Left ventricle myocardium inferior (tissue), 1 donor: Measurements from ENCODE around the gene ZNF74. TPM values are rescaled to one million over a fixed set of nuclear protein-coding genes. Genes with fewer than 3 reads are reported as not detected.
"Not testable (repeated sequence)": the region's sequence is repeated elsewhere in the genome, so short reads cannot be mapped to it uniquely, and the experiment has no call there.

Source experiments
- DNase-seq: peaks from one replicate; pipeline ENCODE4 v3.0.0-alpha.2; 2020
- H3K27ac ChIP-seq: fragments of 200-600 bp; replicated peaks from 2 replicates; pipeline ENCODE4 v1.8.0; 2021
- H3K27me3 ChIP-seq: fragments of 200-600 bp; 2 replicates; pipeline ENCODE4 v1.8.0; 2021; ENCODE audit warnings: low read depth
- H3K36me3 ChIP-seq: fragments of 200-600 bp; 2 replicates; pipeline ENCODE4 v1.8.0; 2021
- H3K4me1 ChIP-seq: fragments of 200-600 bp; 2 replicates; pipeline ENCODE4 v1.8.0; 2021
- H3K4me3 ChIP-seq: fragments of 200-600 bp; 2 replicates; pipeline ENCODE4 v1.8.0; 2021; ENCODE audit warnings: mild to moderate bottlenecking, moderate library complexity
- H3K9me3 ChIP-seq: fragments of 200-600 bp; replicated peaks from 2 replicates; pipeline ENCODE4 v1.8.0; 2021
- CTCF ChIP-seq: fragments of 200-600 bp; IDR thresholded peaks from 2 replicates; pipeline ENCODE4 v1.8.0; 2021; ENCODE audit warnings: antibody characterized with exemption, mild to moderate bottlenecking, borderline replicate concordance
- intact Hi-C: fragments of 100-400 bp; cut with micrococcal nuclease; formaldehyde crosslinking; loops from one replicate; pipeline ENCODE4 v1.11.0; 2022
- total RNA-seq: library from RNA; stranded (reverse); fragmentation: NEBNext Ultra II Directional; extraction: Animal tissue kit (Norgen Biotek cat#: 25700); gene quantifications from one replicate; pipeline ENCODE4 v1.2.1, GENCODE V29; 2021
- donor health status: DM: no; HTN: yes; CAD: no; lungs with severe emphysema.

ZNF74 gene
- total RNA-seq, 1 donor from 2014 or later = 5.0 TPM

DNA sequence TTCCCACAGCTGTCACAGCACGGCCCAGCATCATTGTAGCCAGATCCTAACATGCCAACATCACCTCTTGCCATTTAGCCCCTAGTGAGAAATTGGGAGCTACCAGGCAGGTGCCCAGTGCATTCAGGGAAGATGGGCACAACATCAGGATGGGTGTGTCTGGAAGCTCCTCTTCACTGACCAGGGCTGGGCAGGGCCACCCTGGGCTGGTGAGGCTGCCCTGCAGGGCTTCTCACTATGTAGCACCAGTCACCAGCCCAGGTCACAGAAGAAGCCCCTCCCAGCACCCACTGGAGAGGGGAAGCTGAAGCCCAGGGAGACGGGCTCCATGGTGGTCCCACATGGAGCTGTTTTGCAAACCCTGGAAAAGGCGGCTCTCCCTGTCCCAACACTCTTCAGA lies 13.9 kb downstream of the ZNF74 start:
- no peaks in the 10 kb centered on the region for H3K9me3 ChIP-seq
- intact Hi-C loops = no loop called here
- no peak for TF ChIP-seq CTCF

GRCh38 chr22:20408891-20409290 lies 14.9 kb downstream of the ZNF74 start:
- H3K27me3 ChIP-seq = no peaks in the 10 kb centered on the region
- TF ChIP-seq CTCF = no peak
- H3K9me3 ChIP-seq = no peaks in the 10 kb centered on the region
- H3K36me3 ChIP-seq = peaks cover 31% of the 10 kb centered on the region
- intact Hi-C loops = no loop called here
- DNase-seq = no peak
- no peak overlapping the region for H3K4me3 ChIP-seq
- no peak overlapping the region for H3K27ac ChIP-seq
- no peaks in the 10 kb centered on the region for H3K4me1 ChIP-seq

More for the DNA sequence above, 13.9 kb downstream of the ZNF74 start:
- Histone ChIP-seq H3K27ac (no peak overlapping the region), H3K36me3 (peaks cover 31% of the 10 kb centered on the region), H3K27me3 (no peaks in the 10 kb centered on the region), H3K4me1 (no peaks in the 10 kb centered on the region), H3K4me3 (no peak overlapping the region)
- DNase-seq = no peak

DNA sequence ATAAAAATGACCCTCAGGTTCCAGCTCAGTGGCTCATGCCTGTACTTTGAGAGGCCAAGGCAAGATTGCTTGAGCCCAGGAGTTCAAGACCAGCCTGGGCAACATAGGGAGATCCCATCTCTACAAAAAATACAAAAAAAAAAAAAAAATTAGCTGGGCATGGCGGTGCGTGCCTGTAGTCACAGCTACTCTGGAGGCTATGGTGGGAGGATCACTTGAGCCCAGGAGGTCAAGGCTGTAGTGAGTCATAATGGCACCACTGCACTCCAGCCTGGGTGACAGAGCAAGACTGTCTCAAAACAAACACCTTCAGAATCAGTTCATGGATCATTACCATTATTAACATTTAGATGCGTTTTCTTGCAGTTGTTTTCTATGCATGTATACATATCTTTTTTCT lies 15.4 kb downstream of the ZNF74 start:
- H3K9me3 ChIP-seq, DNase-seq, H3K4me3 ChIP-seq, H3K4me1 ChIP-seq, H3K27ac ChIP-seq, H3K27me3 ChIP-seq, intact Hi-C loops: not testable (repeated sequence)
- H3K36me3 ChIP-seq = peaks cover 31% of the 10 kb centered on the region

DNA sequence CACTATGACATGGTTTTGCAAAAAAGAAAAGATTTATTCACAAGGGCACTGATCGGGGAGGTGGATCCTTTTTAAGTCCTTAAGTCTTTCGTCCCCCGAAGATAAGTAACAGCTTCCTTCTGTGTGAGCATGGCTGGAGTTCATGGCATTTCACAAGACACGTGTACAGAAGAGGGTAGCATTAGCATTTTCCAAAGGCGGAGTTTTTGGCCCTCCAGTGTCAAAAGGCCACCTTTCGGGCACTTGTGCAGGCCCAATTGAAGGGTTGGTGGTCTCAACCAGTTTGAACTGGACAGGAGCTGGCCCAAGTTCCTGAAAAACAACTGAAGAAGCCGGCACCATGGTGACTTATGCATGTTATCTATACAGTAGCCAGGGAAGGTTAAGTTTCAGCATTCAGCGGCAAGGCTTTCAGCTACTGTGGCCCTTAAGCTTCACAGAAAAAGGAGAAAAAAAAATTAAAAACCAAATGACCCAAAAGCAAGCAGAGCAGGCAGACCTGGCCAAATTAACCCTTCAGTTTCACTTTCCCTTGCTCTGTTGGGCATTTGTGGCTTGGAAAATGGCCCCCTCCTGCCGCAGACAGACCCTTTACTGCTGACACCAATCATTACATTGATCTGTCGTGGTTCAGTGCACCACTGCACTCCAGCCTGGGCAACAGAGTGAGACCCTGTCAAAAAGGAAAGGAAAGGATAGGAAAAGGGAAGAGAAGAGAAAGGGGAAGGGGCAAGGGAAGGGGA lies 18.7 kb downstream of the ZNF74 start:
- peaks cover 3% of the 10 kb centered on the region for H3K36me3 ChIP-seq
- no peak for TF ChIP-seq CTCF
- H3K4me3 ChIP-seq = no peak overlapping the region
- no peaks in the 10 kb centered on the region for H3K4me1 ChIP-seq
- no peak overlapping the region for H3K27ac ChIP-seq
- no peaks in the 10 kb centered on the region for H3K27me3 ChIP-seq
- no peak for DNase-seq
- intact Hi-C loops = no loop called here
- no peaks in the 10 kb centered on the region for H3K9me3 ChIP-seq

DNA sequence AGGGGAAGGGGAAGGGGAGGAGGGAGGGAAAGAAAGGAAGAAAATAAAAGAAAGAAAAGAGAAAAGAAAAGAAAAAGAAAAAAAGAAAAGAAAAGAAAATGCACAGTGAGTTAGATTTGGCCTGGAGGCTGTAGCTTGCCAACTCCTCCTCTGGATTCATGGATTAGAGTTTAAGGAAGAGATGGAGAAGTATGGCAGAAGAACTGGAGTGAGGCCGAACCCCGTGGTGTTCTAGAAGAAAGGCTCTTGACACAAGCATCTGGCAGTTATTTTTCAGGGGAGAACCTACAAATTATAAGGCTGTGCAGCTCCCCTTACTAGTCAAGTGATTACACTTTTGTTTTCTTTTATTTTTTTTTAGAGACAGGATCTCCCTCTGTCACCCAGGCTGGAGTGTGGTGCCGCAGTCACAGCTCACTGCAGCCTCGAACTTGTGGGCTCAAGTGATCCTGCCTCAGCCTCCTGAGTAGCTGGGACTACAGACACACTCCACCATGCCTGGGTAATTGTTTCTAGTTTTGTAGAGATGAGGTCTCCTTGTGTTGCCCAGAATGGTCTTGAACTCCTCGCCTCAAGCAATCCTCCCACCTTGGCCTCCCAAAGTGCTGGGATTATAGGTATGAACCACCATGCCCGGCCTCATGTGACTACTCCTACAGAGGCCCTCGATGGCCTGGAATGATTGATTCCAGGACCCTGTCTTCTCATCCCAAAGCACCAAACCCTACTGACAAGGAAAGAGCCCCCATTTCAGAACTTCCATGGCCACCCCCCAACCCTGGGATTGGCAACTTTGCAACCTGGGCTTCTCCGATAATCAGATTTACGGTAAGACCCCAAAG lies 19.5 kb downstream of the ZNF74 start:
- peaks cover 2% of the 10 kb centered on the region for H3K4me1 ChIP-seq
- no peaks in the 10 kb centered on the region for H3K27me3 ChIP-seq
- intact Hi-C loops = no loop called here
- H3K27ac ChIP-seq = no peak overlapping the region
- no peaks in the 10 kb centered on the region for H3K36me3 ChIP-seq
- no peak for TF ChIP-seq CTCF
- no peak for DNase-seq
- H3K9me3 ChIP-seq = no peaks in the 10 kb centered on the region
- no peak overlapping the region for H3K4me3 ChIP-seq

DNA sequence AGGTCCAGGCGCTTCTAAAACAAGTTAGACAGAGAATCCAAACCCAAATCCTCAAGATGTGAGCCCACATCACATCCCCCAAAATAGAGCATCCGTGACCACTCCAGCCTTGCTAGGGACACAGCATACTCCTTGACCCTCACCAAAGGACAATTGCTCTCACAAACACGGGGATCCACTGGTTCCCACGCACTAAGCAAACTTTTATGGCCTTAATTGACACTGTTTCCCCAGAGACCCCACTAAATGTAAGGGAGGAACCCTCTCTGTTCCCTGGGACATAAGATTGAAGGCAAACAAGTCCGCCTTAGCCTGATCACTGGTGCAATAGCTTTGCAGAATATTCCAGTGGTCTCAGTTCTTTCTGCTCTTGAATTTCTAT lies 20.1 kb downstream of the ZNF74 start:
- TF ChIP-seq CTCF = no peak
- intact Hi-C loops = no loop called here
- H3K36me3 ChIP-seq = no peaks in the 10 kb centered on the region
- no peak overlapping the region for H3K4me3 ChIP-seq
- H3K4me1 ChIP-seq = peaks cover 4% of the 10 kb centered on the region
- no peaks in the 10 kb centered on the region for H3K9me3 ChIP-seq
- no peaks in the 10 kb centered on the region for H3K27me3 ChIP-seq
- H3K27ac ChIP-seq = no peak overlapping the region
- DNase-seq = no peak
